Astrocyte (in vitro differentiated cells and primary cell): ENCODE data around the gene MNT.

ENCODE experiments used
- CTCF ChIP-seq: IDR thresholded peaks from 2 replicates; pipeline ENCODE4 v1.5.1; 2011; ENCODE audit warnings: low read depth, mild to moderate bottlenecking, inconsistent platforms, low read length, moderate library complexity; ENCODE audit not compliant: insufficient read depth
- EZH2 ChIP-seq: IDR thresholded peaks from 2 replicates; pipeline ENCODE4 v1.6.1; 2012; ENCODE audit warnings: mild to moderate bottlenecking, low read length, inconsistent platforms; ENCODE audit not compliant: insufficient read depth

- TF ChIP-seq CTCF (no peak), EZH2 (no peak)
These were observed 13.7 kb upstream of the MNT start for GRCh38 chr17:2414446-2415064.
